ENCODE measurements around the gene DUSP28.

DUSP28 gene

DNA sequence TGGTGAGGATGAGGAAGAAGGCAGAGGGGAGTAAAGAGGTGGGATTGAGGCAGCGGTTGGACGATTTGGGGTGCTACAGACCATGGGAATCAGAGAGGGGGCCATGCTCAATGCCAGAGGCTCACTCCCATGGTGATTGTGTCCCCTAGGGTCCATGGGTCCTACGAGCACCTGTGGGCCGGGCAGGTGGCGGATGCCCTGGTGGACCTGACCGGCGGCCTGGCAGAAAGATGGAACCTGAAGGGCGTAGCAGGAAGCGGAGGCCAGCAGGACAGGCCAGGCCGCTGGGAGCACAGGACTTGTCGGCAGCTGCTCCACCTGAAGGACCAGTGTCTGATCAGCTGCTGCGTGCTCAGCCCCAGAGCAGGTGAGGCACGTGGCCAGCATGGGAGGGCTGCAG, 31.6 kb downstream of the DUSP28 start:
- H3K36me3 ChIP-seq (replicated peaks; ENCODE audit: low read depth, low read length), result no peaks in the 10 kb centered on the region
- no peaks in the 10 kb centered on the region for H3K9me3 ChIP-seq (ENCODE audit: insufficient read depth, low read length)
- TF ChIP-seq, protein P1, sequence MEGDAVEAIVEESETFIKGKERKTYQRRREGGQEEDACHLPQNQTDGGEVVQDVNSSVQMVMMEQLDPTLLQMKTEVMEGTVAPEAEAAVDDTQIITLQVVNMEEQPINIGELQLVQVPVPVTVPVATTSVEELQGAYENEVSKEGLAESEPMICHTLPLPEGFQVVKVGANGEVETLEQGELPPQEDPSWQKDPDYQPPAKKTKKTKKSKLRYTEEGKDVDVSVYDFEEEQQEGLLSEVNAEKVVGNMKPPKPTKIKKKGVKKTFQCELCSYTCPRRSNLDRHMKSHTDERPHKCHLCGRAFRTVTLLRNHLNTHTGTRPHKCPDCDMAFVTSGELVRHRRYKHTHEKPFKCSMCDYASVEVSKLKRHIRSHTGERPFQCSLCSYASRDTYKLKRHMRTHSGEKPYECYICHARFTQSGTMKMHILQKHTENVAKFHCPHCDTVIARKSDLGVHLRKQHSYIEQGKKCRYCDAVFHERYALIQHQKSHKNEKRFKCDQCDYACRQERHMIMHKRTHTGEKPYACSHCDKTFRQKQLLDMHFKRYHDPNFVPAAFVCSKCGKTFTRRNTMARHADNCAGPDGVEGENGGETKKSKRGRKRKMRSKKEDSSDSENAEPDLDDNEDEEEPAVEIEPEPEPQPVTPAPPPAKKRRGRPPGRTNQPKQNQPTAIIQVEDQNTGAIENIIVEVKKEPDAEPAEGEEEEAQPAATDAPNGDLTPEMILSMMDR (IDR thresholded peaks at IDR 0.05; ENCODE audit: low read depth, low read length), result no peak
- no peak overlapping the region for H3K4me3 ChIP-seq (ENCODE audit: low read length)
- H3K79me2 ChIP-seq (ENCODE audit: low read length), result peaks cover 55% of the 10 kb centered on the region
- peaks cover 9% of the 10 kb centered on the region for H3K4me1 ChIP-seq (ENCODE audit: low read length)
- no peak overlapping the region for H3K9ac ChIP-seq (ENCODE audit: low read length)
- no peak overlapping the region for H3K27ac ChIP-seq (ENCODE audit: low read length)
- H4K20me1 ChIP-seq (ENCODE audit: insufficient read depth, low read length), result peaks cover 10% of the 10 kb centered on the region
- H3K27me3 ChIP-seq (ENCODE audit: low read depth, low read length), result no peaks in the 10 kb centered on the region
- H3K4me2 ChIP-seq (ENCODE audit: low read length), result no peak overlapping the region
- H2AFZ ChIP-seq (ENCODE audit: low read depth, low read length), result no peak overlapping the region

DNA sequence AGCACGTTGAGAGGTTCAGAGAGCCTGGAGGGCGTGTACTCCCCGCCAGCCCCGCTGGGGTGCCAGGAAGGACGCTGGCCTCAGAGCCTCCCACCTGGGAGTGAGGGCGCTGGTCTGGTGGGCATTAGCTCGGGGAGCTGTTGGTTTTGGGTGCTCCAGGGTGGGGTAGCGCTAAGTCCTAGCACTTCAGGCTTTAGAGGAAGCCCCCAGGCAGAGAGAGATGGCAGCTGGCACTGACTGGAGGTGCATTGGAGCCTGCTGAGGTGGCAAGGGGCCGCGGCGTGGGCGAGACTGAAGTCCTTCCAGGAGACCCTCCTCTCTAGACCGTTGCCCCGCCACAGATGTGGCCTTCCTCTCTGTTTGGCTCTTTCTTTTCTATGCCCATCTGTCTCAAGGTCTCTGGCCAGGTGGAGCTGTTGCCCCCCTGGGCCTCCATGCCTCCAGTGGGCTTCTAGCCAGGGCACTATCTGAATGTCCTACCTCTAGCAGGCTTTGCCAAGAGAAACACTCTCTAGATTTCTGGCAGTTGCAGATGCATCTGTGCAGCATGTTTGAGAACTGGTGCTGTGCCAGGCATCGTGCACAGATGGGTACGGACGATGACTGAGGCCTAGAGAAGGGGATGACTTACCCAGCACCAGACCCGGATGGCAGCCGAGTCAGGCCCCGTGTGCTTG, 33.0 kb downstream of the DUSP28 start:
- H2AFZ ChIP-seq (ENCODE audit: low read depth, low read length), result no peak overlapping the region
- no peak overlapping the region for H3K27ac ChIP-seq (ENCODE audit: low read length)
- H3K79me2 ChIP-seq (ENCODE audit: low read length), result peaks cover 42% of the 10 kb centered on the region
- TF ChIP-seq, protein P1 (IDR thresholded peaks at IDR 0.05; ENCODE audit: low read depth, low read length), result no peak
- TF ChIP-seq EZH2phosphoT487 (IDR thresholded peaks at IDR 0.05; ENCODE audit: low read depth), result no peak
- no peak overlapping the region for H3K9ac ChIP-seq (ENCODE audit: low read length)
- H3K9me3 ChIP-seq (ENCODE audit: insufficient read depth, low read length), result no peaks in the 10 kb centered on the region
- no peak overlapping the region for H3K4me3 ChIP-seq (ENCODE audit: low read length)
- H3K4me2 ChIP-seq (ENCODE audit: low read length), result no peak overlapping the region
- no peaks in the 10 kb centered on the region for H3K36me3 ChIP-seq (replicated peaks; ENCODE audit: low read depth, low read length)
- H3K4me1 ChIP-seq (ENCODE audit: low read length), result peaks cover under 1% of the 10 kb centered on the region; the same call in 1 of the 2 replicates
- H3K27me3 ChIP-seq (ENCODE audit: low read depth, low read length), result no peaks in the 10 kb centered on the region
- no peaks in the 10 kb centered on the region for H4K20me1 ChIP-seq (ENCODE audit: insufficient read depth, low read length)

DNA sequence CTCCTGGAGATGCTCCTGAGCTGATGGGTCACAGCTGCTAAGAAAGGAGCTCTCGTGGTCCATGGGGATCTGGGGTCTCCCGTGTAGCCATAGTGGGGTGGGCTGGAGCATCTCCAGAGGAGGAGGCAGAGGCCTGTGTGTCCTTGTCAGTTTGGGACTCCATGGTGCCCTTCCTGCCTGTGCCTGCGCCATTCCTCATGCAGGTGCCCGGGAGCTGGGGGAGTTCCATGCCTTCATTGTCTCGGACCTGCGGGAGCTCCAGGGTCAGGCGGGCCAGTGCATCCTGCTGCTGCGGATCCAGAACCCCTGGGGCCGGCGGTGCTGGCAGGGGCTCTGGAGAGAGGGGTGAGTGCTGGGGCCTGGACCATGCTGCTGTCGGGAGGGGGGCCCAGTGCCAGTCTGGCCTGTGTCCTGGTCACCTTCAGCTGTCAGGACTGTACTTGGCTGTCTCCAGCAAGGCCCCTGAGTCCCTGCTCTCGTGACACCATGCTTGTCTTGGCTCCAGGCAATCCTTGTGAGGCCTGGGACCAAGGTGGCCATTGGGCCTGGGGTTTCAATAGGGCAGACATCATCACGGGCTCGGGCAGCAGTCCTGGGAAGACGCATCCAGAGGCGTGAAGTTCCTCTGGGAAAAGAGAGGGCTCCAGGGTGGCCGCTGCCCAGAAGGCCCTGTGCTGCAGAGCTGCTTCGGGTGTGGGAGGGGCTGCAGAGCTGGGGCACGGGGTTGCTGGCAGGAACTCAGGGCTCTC, 33.7 kb downstream of the DUSP28 start:
- no peak overlapping the region for H3K9ac ChIP-seq (ENCODE audit: low read length)
- no peaks in the 10 kb centered on the region for H3K36me3 ChIP-seq (replicated peaks; ENCODE audit: low read depth, low read length)
- H3K79me2 ChIP-seq (ENCODE audit: low read length), result peaks cover 34% of the 10 kb centered on the region
- H2AFZ ChIP-seq (ENCODE audit: low read depth, low read length), result no peak overlapping the region
- H4K20me1 ChIP-seq (ENCODE audit: insufficient read depth, low read length), result no peaks in the 10 kb centered on the region
- H3K9me3 ChIP-seq (ENCODE audit: insufficient read depth, low read length), result no peaks in the 10 kb centered on the region
- no peaks in the 10 kb centered on the region for H3K27me3 ChIP-seq (ENCODE audit: low read depth, low read length)
- no peaks in the 10 kb centered on the region for H3K4me1 ChIP-seq (ENCODE audit: low read length)
- H3K4me2 ChIP-seq (ENCODE audit: low read length), result no peak overlapping the region
- H3K27ac ChIP-seq (ENCODE audit: low read length), result no peak overlapping the region
- TF ChIP-seq, protein P1 (IDR thresholded peaks at IDR 0.05; ENCODE audit: low read depth, low read length), result no peak
- no peak for TF ChIP-seq EZH2phosphoT487 (IDR thresholded peaks at IDR 0.05; ENCODE audit: low read depth)
- no peak overlapping the region for H3K4me3 ChIP-seq (ENCODE audit: low read length)

DNA sequence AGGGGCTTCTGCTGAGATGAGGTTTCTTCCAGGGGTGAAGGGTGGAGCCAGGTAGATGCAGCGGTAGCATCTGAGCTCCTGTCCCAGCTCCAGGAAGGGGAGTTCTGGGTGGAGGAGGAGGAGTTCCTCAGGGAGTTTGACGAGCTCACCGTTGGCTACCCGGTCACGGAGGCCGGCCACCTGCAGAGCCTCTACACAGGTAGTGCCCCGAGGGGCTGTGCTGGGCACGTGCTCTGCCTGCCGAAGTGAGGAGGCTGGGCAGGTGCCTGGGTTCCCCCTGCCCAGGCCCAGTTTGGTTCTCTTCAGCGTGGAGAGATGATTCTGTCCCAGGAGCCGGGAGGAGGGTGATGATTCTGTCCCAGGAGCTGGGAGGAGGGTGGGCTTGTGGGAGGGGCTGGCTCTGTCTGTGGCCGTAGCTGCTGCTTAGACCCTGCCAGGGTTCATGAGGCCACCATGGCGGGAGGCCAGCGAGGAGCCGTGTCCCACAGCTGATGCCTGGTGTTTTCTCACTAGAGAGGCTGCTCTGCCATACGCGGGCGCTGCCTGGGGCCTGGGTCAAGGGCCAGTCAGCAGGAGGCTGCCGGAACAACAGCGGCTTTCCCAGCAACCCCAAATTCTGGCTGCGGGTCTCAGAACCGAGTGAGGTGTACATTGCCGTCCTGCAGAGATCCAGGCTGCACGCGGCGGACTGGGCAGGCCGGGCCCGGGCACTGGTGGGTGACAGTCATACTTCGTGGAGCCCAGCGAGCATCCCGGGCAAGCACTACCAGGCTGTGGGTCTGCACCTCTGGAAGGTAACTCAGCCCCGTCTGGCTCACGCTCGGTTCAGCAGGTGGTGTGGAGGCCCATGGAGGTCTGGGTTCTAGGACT, 34.6 kb downstream of the DUSP28 start:
- H3K9me3 ChIP-seq (ENCODE audit: insufficient read depth, low read length), result no peaks in the 10 kb centered on the region
- peaks cover 26% of the 10 kb centered on the region for H3K79me2 ChIP-seq (ENCODE audit: low read length)
- TF ChIP-seq, protein P1 (IDR thresholded peaks at IDR 0.05; ENCODE audit: low read depth, low read length), result no peak
- TF ChIP-seq EZH2phosphoT487 (IDR thresholded peaks at IDR 0.05; ENCODE audit: low read depth), result no peak
- H3K9ac ChIP-seq (ENCODE audit: low read length), result no peak overlapping the region
- no peaks in the 10 kb centered on the region for H4K20me1 ChIP-seq (ENCODE audit: insufficient read depth, low read length)
- no peaks in the 10 kb centered on the region for H3K27me3 ChIP-seq (ENCODE audit: low read depth, low read length)
- H3K4me2 ChIP-seq (ENCODE audit: low read length), result no peak overlapping the region
- H3K4me3 ChIP-seq (ENCODE audit: low read length), result no peak overlapping the region
- no peak overlapping the region for H3K27ac ChIP-seq (ENCODE audit: low read length)
- H3K36me3 ChIP-seq (replicated peaks; ENCODE audit: low read depth, low read length), result no peaks in the 10 kb centered on the region
- H2AFZ ChIP-seq (ENCODE audit: low read depth, low read length), result no peak overlapping the region
- no peaks in the 10 kb centered on the region for H3K4me1 ChIP-seq (ENCODE audit: low read length)

Measured in OCI-LY3 (cell line).